Stimulated activated CD4-positive, alpha-beta T cell treated with anti-CD3 and anti-CD28 coated beads, Interleukin-12 subunit alpha, Interleukin-12 subunit beta, amount 100 ng/mL, for 4 hours (primary cell): ENCODE measurements around the gene ELSPBP1.
"Not testable (repeated sequence)": the region's sequence is repeated elsewhere in the genome, so short reads cannot be mapped to it uniquely, and the experiment has no call there.

Experiments used
- DNase-seq: peaks from one replicate; pipeline ENCODE4 v3.0.0-alpha.2; 2020

The ELSPBP1 gene

DNA sequence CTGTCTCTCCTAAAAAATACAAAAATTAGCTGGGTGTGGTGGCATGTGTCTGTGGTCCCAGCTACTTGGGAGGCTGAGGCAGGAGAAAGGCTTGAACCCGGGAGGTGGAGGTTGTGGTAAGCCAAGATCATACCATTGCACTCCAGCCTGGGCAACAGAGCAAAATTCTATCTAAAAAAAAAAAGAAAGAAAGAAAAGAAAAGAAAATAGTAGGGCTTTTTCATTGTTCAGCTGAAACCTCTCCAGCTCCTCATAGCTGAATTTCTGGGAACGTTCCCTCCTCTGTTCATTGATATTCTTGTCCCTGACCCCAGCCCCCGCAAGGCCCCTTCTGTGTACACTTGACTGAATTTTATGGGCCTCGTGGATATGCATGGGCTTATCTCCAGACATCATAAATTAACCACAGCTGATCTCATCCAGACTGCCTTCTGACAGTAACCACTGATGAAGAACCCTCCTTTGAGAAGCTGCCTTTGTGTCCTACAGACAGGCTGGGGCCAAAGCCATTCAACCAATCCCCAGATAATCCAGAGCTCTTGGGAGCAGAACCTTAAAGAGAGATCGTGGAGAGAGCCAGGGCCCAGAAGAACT is at the start of gene ELSPBP1:
TSS of gene ELSPBP1 (plus strand) at position 424 of the 594 bp plus-strand sequence. CDS start 14,036 bp downstream, outside the sequence.
- DNase-seq: no peak

DNA sequence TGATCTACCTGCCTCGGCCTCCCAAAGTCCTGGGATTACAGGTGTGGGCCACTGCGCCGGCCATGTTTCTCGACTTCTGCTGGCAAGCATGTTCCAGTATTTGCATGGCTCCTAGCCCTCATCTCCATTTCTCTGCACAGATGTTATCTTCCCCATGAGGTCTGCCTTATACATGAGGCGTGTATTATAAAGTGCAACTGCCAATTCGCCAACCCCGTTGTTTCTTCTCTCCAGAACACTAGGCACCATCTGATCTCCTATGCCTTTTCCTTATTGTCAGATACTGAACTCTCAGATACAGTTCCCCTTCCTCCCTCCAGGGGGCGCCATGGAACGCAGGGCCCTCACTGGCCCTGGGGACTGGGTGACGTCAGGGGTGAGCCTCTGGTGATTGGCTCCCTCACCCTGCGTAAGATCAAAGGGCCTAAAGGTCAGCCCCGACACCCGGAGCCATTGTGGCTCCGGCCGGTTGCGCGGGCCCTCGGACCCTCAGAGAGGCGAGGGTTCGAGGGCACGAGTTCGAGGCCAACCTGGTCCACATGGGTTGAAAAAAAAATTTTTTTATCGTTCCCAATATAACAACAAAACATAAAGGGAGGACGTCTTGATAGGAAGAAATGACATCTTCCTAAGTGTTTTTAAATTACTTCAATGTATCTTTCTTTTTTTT is 44.4 kb upstream of the ELSPBP1 start:
- DNase-seq: not testable (repeated sequence)

DNA sequence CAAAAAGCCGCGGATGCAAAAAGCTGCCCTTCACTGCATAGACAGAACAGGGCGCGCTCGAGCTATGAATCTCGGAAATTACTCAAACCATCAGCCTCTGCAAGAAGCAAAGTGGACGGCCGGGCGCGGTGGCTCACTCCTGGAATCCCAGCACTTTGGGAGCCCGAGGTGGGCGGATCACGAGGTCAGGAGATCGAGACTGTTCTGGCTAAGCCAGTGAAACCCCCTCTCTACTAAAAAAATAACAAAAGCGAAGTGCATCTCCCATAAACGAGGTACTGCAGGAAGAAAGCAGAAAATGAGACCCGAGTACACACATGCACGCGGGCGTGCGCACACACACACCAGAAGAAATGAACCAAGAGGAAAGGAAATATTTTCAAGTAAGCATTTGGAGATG is 42.3 kb upstream of the ELSPBP1 start:
- not testable (repeated sequence) for DNase-seq

DNA sequence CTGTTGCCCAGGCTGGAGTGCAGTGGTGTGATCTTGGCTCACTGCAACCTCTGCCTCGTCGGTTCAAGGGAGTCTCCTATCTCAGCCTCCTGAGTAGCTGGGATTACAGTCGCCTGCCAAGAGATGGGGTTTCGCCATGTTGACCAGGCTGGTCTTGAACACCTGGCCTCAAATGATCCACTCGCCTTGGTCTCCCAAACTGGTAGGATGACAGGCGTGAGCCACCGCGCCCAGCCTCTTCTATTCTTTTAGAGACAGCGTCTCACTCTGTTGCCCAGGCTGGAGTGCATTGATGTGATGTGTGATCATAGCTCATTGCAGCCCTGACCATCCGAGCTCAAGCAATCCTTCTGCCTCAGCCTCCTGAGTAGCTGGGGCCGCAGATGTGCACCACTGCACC is 38.5 kb upstream of the ELSPBP1 start:
- DNase-seq: not testable (repeated sequence)

DNA sequence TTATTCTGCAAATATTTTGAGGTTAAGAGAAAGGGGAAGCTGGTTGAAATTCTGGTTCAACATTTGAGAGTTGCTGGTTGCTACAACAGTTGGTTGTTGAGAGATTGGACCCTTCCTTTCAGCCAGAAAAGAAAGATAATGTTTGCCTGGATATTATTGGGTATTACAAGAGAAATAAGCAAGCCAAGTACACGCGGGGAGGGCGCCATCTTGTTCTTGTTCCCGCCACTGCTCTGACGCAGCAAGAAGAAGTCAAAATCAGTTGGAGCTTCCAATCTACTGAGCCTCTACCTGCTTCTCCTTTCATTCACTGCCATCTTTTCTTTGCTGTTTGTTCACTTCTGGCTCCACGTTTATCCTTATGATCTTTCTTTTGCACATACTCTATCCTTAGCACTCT is 20.9 kb upstream of the ELSPBP1 start:
- no peak for DNase-seq

DNA sequence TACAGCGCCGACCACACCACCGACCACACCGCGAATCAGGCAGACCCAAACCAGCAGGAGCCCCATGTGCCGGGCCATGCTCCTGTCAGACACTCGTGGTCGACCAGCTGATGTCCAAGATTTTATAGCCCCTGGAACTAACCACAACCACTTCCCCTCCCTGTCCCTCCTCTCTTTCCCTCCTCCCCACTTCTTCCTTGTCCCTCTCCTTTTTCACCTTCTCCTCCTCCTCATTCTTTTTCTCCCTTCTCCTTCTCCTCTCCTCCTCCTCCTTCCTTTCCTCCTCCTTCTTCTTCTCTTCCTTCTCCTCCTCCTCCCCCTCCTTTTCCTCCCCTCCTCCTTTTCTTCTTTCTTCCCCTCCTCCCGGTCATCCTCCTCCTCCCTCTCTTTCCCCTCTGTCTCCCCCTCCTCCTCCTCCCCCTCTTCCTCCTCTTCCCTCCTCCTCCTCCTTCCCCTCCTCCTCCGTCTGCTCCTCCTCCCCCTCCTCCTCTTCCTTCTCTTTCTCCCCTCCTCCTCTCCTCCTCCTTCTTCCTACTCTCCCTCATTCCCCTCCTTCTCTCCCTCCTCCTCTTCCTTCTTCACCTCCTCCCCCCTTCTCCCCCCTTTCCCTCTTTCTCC is 3.1 kb upstream of the ELSPBP1 start:
- no peak for DNase-seq

DNA sequence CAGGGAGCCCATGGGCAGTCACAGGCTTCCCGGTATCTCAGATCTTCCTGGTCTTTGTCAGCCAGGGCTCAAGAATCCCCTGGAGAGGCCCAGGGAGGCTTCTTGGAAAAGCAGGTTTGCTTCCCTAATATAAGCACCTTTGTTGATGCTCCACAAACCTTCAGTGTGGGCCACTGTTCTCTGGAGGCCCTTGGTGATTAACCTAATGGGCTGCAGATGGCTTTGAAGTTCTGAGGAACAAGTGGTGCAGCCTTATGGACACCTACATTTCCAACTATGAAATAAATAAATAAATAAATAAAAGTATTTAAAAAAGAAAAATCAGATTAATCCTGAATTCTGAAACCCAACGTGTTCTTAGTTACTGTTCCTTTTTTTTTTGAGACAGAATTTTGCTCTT is 2.4 kb upstream of the ELSPBP1 start, which contains the start of gene BSPH1:
TSS of gene BSPH1 (minus strand) at position 101 of the 400 bp plus-strand sequence. CDS start at position 12, 89 bp downstream.
- no peak for DNase-seq

DNA sequence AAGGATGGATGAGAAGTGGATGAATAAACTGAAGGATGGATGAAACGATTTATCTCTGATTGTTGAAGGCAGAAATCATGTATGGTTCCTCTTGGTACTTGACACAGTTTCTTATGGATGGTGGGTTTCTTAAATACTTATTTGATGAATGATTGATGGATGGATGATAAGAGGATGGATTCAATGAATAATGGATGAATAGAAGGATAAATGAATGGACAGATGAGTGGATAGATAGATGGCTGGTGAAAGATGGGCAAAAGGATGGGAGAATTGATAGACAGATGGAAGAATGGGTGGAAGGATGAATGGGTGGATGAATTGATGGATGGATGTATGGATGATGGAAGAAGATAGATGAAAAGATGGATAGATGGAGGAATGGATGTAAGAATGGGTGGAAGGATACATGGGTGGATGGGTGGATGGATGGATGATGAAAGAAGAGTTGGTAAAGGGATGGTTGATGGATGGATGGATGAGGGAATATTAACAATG is 1.8 kb downstream of the ELSPBP1 start:
- DNase-seq: no peak

DNA sequence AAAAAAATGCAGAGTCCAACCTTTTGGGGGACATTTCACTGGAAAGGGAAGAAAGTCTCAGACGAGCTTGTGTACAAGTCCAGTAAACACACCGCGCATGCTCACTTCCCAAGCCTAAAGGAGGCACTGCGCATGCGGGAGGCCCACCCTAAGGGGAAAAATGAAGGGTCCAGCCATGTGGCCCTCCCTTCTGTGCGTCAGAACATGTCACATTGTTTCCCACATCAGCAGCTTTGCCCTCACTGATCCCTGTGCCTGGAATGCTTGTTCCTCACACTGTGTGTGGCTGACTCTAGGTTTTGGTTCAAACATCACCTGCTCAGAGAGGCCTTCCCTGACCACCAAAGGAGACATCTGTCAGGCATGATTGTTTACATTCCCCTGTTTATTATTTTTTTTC is 4.4 kb downstream of the ELSPBP1 start:
- no peak for DNase-seq

DNA sequence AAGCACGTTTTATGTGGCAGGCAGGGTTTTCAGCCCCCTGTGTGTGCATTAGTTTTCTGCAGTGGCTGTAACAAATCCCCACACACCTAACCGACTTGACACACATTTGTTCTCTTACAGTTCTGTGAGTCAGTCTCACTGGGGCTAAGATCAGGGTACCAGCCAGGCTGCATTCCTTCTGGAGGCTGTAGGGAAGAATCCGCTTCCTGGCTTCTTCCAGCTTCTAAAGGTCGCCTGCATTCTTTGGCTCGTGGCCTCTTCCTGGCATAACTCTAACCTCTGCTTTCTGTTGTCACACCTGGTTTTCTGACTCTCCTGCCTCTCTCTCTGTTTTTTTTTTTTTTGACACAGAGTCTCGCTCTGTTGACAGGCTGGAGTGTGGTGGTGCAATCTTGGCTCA is 6.4 kb downstream of the ELSPBP1 start:
- DNase-seq: no peak

DNA sequence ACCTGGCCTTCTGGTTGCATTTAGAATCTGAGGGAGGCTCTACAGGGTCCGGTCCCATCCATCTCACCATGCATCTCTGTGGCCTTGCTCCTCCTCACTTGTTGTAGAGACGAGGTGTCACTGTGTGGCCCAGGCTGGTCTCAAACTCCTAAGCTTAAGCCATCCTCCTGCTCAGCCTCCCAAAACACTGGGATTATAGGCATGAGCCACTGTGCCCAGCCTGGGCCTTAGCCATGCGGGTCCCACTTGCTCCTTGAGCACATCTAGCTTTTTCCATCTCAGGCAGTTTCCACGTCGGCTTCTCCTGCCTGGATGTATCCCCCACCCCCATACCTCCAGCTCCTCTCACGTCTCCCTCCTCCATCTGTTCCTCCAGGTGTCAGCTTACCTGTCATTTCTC is 9.8 kb downstream of the ELSPBP1 start:
- DNase-seq: no peak

DNA sequence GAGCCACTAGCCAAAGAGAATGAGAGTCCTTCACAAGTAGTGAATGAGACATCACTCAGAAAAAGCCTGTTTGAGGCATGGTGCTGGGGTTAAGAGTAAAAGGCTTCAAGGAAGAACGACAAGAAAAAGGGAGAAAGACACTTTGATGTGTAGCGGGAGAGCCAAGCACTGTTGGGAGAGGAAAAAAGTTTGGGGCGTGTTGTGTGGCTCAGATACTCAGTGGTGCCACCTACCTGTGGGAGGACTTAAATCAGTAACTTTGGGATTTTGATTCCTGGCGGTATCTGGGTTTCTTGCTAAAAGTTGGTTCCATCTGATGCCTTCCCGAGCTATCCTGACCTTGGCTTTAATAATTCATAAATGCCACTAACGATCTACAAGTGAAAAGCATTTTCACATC is 12.3 kb downstream of the ELSPBP1 start:
- DNase-seq: no peak

DNA sequence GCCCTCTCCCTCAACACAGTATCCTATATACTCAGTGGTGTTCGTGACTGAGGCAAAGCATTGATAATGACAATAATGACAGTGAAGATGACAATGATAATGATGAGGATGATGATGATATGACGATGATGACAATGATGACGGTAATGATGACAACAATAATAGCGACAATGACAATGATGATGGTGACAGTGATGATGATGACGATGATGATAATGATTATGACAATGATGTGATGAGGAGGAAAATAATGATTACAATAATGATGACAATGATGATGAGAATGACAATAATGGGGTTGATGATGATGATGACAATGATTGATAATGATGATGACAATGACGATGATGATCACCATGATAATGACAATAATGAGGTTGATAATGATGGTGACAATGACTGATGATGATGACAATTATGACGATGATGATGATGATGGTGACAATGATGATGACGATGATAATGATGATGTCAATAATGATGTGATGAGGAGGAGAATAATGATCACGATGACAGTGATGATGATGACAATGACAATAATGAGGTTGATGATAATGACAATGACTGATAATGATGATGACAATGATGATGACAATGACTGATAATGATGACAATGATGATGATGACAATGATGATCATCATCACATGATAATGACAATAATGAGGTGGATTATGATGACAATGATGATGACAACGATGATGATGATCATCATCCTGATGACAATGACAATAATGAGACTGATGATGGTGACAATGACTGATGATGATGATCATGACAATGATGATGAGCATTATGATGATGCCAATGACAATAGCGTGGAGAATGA is 16.7 kb downstream of the ELSPBP1 start:
- no peak for DNase-seq

DNA sequence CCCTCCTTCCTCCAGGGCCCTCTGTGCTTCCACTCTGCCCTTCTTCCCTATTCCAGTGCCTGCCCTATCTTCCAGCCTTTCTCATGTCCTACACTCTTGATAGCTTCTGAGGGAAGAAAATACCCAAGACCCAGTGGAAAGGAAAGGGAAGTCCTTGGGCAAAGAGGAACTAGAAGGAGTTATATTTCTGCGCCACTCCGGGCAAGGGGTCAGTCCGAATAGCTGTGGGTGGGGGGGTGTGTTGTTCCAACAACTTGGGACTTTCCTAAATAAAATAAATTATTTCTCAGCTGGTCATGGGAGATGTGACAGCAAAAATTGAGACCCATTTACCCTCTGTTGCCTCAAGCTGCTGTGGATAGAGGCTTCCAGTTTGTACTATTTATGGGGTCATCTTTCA is 26.3 kb downstream of the ELSPBP1 start:
- DNase-seq: no peak

DNA sequence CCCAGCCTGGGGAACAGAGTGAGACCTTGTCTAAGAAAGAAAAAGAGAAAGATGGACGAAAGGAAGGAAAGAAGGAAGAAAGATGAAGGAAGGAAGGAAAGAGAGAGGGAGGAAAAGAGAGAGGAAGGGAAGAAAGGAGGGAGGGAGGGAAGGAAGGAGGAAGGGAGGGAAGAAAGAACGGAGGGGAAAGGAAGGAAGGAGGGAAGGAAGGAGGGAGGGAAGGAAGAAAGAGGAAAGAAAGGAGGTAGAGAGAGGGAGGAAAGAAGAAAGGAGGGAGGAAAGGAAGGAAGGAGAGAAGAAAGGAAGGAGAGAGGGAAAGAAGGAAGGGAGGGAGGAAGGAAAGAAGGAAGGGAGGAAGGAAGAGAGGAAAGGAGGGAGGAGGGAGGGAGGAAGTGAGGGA is 28.6 kb downstream of the ELSPBP1 start:
- no peak for DNase-seq

DNA sequence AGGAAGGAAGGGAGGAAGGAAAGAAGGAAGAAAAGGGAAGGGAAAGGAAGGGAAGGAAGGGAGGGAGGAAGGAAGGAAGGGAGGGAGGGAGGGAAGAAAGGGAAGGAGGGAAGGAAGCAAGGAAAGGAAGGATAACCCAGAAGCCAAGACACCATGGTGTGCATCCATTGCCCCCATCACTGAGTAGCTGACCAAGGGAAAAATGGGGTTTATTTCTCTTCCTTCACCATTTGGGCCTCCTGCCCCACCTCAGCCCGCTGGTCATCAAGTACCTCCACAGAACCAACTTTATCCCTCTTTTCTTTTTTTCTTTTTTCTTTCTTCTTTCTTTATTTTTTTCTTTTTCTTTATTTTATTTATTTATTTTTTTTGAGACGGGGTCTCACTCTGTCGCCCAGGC is 29.1 kb downstream of the ELSPBP1 start:
- no peak for DNase-seq

DNA sequence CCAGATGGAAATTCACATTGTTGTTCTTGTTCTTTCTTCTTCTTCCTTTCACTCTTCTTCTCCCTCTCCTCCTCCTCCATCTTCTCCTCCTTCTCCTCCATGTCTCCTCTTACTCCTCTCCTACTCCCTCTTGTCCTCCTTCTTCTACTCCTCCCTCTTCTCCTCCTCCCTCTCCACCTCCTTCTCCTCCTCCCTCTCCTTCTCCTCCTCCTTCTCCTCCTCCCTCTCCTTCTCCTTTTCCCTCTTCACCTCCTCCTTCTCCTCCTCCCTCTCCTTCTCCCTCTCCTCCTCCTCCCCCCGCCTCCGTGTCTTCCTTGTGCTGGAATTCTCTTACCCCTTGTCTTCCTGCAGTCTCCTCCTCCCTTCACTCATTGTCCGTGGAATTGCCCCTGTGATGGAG is 31.0 kb downstream of the ELSPBP1 start:
- no peak for DNase-seq

DNA sequence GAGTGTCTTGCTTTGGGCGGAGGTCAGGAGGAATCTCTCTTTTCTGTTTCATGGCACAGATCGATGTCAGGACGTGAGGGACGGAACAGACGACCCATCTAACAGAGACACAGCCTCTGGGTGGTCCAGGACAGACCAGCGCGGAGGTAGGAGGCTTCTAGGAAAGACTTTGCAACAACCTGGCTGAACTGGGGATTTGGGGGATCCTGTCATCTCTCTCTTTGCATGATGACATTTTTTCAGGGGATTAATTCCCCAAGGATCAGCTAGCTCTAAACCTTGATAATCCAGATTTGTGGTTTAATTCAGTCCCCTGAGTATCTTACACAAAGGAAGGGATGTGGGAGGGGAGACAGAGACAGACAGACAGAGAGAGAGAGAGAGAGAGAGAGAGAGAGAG is 35.0 kb downstream of the ELSPBP1 start:
- DNase-seq: no peak

DNA sequence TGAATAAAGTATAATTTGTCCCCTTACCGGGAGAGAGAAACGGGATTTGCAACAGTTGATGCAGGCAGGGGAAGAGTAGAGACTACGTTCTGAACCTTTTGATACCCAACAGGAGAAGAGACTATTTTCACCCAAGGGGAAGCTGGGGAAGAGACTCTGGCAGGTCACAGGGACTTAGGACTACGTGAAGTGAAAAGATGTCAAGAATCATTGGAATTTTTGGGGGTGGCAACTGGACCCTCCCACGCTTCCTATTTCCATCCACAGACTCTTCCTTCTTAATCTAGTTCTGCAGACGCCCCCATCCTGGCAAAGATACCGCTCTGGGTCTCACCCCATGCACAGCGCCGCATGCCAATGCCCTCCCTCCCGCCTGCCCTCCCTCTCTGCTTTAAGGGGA is 35.6 kb downstream of the ELSPBP1 start:
- no peak for DNase-seq

DNA sequence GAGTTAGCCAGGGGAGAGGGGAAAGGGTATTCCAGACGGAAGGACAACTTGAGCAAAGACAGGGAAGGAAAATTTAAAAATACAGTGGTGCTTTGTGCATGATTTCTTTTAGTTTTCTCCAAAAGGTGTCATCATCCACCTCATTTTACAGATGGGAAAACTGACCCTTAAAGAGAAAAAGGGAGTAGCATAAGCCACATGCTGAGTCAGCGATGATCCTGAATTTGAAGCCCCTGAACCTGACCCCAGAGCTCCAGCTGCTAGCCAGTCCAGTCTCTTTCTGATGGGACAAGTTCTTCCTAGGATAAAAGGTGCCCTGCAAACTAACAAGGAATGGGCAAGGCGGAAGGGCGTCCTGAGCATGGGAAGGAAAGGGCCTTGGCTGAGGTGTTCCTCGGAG is 39.2 kb downstream of the ELSPBP1 start:
- no peak for DNase-seq

DNA sequence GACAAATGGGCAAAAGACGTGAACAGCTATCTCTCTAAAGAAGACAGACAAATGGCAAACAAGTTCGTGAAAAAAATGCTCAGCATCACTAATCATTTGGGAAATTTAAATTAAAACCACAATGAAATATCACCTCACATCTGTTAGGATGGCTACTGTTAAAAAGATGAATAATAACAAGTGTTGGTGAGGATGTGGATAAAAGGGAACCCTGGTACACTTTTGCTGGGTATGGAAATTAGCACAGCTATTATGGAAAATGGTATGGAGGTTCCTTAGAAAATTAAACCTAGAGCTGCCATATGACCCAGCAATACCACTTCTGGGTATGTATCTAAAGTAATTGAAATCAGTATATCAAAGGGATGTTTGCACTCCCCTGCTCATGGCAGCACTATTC is 42.3 kb downstream of the ELSPBP1 start:
- DNase-seq: no peak

DNA sequence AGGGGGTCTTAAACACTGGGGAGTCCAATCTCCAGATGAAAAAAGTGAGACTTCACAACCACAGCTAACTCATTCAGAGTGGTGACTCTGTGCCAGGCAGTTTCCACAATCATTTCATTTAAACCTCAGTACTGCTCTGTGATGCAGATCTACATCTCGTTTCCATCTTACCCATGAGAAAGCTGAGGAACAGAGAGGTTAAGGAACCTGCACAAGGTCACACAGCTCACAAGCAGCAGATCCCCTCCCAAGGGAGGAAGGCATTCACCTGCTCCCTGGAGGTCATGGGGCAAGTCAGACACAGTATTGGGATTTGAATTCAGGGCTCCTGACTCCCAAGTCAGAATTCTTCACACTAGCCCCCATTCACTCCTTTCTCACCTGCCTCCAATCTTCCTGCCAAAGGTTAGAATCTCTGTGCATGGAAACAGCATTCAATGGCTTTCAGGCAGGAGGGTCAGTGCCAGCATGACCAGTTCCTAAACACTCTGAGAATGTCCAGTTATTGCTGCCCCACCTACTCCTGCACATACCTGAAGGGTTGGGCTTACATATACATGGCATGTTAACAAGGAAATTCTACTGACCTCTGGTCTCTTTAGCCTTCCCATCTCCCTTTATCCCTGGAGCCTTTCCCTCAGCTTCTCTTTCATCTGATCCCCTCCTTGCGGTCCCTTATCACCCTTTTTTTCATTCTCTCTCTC is 47.6 kb downstream of the ELSPBP1 start:
- no peak for DNase-seq
